Skeletal muscle satellite cell (primary cell): ENCODE results near the gene SEPTIN6.

Experiments used
- H3K27me3 ChIP-seq: 2 replicates; pipeline ENCODE4 v1.7.0; 2013; ENCODE audit warnings: low read length; ENCODE audit not compliant: control insufficient read depth, insufficient read depth
- H3K36me3 ChIP-seq: 2 replicates; pipeline ENCODE4 v1.7.0; 2013; ENCODE audit warnings: mild to moderate bottlenecking, control low read depth, low read length; ENCODE audit not compliant: insufficient read depth
- H3K4me1 ChIP-seq: 2 replicates; pipeline ENCODE4 v1.7.0; 2013; ENCODE audit warnings: low read length; ENCODE audit not compliant: control insufficient read depth, insufficient read depth
- H3K4me2 ChIP-seq: 2 replicates; pipeline ENCODE4 v1.7.0; 2013; ENCODE audit warnings: mild to moderate bottlenecking, low read length
- H3K4me3 ChIP-seq: 2 replicates; pipeline ENCODE4 v1.7.0; 2013; ENCODE audit warnings: low read length
- H3K9ac ChIP-seq: 2 replicates; pipeline ENCODE4 v1.7.0; 2013; ENCODE audit warnings: mild to moderate bottlenecking, low read depth, low read length, moderate library complexity
- H3K9me3 ChIP-seq: replicated peaks from 2 replicates; pipeline ENCODE4 v1.7.0; 2013; ENCODE audit warnings: mild to moderate bottlenecking, control low read depth, low read length

The SEPTIN6 gene

DNA sequence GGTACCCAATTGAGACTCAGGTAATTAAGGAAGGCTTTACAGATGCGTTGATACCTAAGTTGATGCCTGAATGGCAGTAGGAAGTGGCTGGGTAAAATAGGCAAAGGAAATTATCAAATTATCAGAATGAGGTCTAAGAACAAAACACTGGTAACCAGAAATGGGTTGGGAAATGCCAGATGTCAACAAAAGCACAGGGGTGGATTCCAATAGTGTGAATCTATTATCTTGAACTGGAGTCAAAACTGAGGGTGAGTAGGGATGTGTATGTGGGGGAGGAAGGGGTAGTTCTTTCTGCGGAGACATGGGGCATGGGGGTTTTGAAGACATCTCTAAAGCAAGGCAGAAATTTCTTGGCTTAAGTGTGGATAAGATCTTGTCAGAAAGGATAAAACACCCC is 16.0 kb upstream of the SEPTIN6 start:
- H3K4me1 ChIP-seq: no peaks in the 10 kb centered on the region
- no peak overlapping the region for H3K4me3 ChIP-seq
- no peak overlapping the region for H3K9ac ChIP-seq
- H3K9me3 ChIP-seq: no peaks in the 10 kb centered on the region
- H3K36me3 ChIP-seq: no peaks in the 10 kb centered on the region
- H3K27me3 ChIP-seq: no peaks in the 10 kb centered on the region
- H3K4me2 ChIP-seq: no peak overlapping the region

- H3K9ac ChIP-seq: no peak overlapping the region
- no peak overlapping the region for H3K4me2 ChIP-seq
- no peak overlapping the region for H3K4me3 ChIP-seq
- no peaks in the 10 kb centered on the region for H3K9me3 ChIP-seq
- H3K36me3 ChIP-seq: no peaks in the 10 kb centered on the region
- H3K27me3 ChIP-seq: no peaks in the 10 kb centered on the region
- no peaks in the 10 kb centered on the region for H3K4me1 ChIP-seq
Observed at GRCh38 chrX:119706616-119707015, 13.6 kb upstream of the SEPTIN6 start.

GRCh38 chrX:119698845-119699244 is 5.9 kb upstream of the SEPTIN6 start:
- Histone ChIP-seq H3K27me3 (peaks cover 3% of the 10 kb centered on the region), H3K9me3 (no peaks in the 10 kb centered on the region), H3K9ac (no peak overlapping the region), H3K36me3 (no peaks in the 10 kb centered on the region), H3K4me3 (no peak overlapping the region), H3K4me2 (no peak overlapping the region), H3K4me1 (no peaks in the 10 kb centered on the region)

DNA sequence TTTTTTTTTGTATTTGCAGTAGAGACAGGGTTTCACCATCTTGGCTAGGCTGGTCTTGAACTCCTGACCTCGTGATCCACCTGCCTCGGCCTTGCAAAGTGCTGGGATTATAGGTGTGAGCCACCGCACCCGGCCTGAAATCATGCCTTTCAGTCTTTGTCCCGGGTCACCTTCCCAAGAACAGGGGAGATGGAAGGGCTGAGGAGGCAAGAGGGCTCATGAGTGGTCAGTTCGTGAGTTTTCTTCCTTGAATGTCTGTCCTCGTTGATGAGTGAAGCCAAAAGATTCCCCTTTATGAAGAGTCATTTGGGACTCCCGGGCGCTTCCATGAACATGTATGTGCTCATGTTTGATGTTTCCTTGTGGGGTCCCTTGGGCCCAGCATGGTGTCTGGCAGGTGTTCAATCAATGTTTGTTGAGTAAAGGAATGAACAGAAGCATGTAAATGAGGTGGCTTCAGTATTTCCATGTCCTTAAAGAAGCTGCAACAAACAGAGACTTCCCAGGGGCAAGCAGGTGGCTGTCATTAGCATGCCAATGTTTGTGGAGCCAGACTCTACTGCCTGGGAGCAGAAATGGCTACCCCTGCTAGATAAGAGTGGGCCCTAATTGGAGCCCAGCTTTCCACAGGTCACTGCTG is 3.4 kb upstream of the SEPTIN6 start:
- no peaks in the 10 kb centered on the region for H3K4me1 ChIP-seq
- no peaks in the 10 kb centered on the region for H3K9me3 ChIP-seq

GRCh38 chrX:119695535-119696050 is 2.6 kb upstream of the SEPTIN6 start:
- H3K9ac ChIP-seq: no peak overlapping the region
- H3K4me1 ChIP-seq: no peaks in the 10 kb centered on the region
- H3K4me3 ChIP-seq: no peak overlapping the region

More for the DNA sequence above, 3.4 kb upstream of the SEPTIN6 start:
- Histone ChIP-seq H3K27me3 (peaks cover 3% of the 10 kb centered on the region), H3K4me2 (no peak overlapping the region), H3K9ac (no peak overlapping the region), H3K4me3 (no peak overlapping the region), H3K36me3 (no peaks in the 10 kb centered on the region)

DNA sequence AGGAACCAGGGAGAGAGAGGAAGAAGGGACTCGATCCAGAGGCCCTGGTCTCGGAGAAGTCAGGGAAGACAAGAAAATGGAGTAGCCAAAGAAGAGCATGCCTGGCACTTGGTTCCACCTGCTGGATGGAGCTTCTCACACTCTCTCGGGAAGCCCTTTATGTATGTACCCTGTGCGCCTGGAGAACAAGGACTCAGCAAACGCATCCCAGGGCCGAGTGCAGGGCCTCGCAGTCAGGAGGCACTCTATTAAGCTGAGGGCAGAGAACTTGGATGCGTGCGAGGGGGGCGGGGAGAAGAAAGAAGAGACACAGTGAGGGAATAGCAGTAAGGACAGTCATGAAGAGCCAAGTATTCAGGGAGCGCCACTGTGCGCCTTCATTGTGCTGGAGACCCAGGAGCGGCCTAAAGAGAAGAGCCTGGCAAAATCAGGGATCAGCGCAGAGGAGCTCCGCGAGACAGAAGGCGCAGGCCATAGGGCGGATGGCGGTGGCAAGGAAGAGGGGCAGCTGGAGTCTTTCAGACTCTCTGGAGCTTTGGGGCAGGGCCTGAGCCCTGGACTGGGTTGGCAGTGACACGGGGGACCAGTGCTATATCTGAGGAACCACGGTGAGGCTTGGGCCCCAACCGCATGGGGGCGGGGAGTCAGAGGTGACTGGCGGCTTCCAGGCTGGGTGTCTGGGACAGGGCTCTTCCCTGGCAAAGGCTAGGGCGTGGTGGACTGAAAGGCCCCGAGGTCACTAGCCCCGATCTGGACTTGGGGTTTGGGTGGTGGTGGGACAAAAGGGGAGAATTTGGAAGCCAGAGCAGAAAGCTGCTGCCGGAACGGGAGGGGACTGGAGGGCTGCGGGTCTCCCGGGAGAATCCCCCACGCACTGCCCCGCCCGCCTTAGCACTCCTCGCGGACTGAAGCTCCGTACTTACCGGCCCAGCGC is 1.9 kb upstream of the SEPTIN6 start:
- Histone ChIP-seq H3K4me2 (no peak overlapping the region), H3K4me1 (no peaks in the 10 kb centered on the region), H3K4me3 (no peak overlapping the region), H3K9ac (no peak overlapping the region), H3K27me3 (peaks cover 3% of the 10 kb centered on the region), H3K36me3 (no peaks in the 10 kb centered on the region), H3K9me3 (no peaks in the 10 kb centered on the region)

More at GRCh38 chrX:119695535-119696050, 2.6 kb upstream of the SEPTIN6 start:
- Histone ChIP-seq H3K4me2 (no peak overlapping the region), H3K36me3 (no peaks in the 10 kb centered on the region), H3K9me3 (no peaks in the 10 kb centered on the region), H3K27me3 (peaks cover 3% of the 10 kb centered on the region)

DNA sequence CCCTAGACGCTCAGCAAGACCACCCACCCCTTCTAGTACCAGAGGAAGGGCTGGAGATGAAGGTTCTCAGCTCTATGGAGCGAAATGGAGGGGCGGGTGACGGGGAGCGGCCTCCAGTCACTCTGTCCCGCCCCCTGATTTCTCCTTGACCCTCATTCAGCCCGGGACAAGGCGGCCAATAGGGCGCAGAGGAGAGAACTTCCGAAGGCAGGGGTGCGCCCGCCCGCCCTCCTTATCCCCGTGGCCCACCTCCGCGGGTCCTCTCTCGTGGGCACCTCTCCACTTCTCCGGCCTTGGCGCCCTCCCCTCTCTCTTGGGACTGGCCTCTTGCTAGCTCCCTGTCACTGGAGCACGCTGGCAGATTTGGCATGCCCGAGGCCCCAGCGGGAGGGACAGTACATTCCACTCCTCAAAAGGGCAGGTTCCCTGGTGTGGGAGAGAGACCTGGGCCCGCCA is 1.1 kb upstream of the SEPTIN6 start:
- H3K9me3 ChIP-seq: no peaks in the 10 kb centered on the region
- H3K4me1 ChIP-seq: no peaks in the 10 kb centered on the region
- H3K4me2 ChIP-seq: no peak overlapping the region
- peaks cover 3% of the 10 kb centered on the region for H3K27me3 ChIP-seq
- H3K4me3 ChIP-seq: no peak overlapping the region
- no peak overlapping the region for H3K9ac ChIP-seq
- H3K36me3 ChIP-seq: no peaks in the 10 kb centered on the region

DNA sequence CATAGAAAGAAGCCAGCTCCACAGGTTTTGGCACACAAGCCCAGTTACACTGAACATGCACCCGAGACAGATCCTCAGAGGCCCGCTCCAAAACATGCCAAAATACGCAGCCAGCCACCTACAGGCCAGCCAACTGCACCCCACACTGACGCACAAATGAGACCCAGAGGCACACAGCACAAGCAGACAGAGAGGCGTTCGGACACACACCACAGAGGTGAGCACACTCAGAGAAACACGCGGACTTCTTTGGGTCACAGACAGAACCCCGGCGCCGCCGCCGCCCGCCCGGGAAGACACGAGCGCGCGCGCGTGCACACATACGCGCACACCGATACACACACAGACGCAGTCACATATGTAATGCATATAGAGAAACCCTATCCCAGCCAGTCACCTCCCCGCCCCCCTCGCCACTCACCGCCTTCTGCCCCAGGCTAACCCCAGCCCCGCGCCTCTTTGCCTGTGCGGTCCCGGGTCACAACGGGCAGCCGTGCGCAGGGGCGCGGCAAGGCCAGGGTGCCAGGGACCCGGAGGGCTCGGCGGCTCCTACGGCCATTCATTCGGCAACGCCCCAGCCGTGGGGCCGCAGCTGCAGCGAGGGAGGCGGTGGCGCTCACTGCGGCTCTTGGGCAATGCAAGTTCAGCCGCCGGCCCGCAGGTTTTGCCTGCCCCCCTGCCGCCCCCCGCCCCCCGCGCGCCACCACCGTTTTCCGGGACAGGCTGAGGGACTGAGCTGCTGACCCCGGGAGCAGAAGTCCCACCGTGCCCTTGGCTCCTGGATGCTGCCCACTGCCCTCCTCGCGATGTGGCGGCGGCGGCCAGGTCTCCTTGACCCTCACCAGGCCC is 553 bp downstream of the SEPTIN6 start:
- peak overlapping the region; percentile 54 for H3K9ac ChIP-seq
- no peaks in the 10 kb centered on the region for H3K9me3 ChIP-seq
- H3K4me2 ChIP-seq: peak overlapping the region; percentile 75
- H3K4me1 ChIP-seq: no peaks in the 10 kb centered on the region
- peaks cover 3% of the 10 kb centered on the region for H3K27me3 ChIP-seq
- H3K36me3 ChIP-seq: no peaks in the 10 kb centered on the region
- H3K4me3 ChIP-seq: peak overlapping the region; percentile 74

DNA sequence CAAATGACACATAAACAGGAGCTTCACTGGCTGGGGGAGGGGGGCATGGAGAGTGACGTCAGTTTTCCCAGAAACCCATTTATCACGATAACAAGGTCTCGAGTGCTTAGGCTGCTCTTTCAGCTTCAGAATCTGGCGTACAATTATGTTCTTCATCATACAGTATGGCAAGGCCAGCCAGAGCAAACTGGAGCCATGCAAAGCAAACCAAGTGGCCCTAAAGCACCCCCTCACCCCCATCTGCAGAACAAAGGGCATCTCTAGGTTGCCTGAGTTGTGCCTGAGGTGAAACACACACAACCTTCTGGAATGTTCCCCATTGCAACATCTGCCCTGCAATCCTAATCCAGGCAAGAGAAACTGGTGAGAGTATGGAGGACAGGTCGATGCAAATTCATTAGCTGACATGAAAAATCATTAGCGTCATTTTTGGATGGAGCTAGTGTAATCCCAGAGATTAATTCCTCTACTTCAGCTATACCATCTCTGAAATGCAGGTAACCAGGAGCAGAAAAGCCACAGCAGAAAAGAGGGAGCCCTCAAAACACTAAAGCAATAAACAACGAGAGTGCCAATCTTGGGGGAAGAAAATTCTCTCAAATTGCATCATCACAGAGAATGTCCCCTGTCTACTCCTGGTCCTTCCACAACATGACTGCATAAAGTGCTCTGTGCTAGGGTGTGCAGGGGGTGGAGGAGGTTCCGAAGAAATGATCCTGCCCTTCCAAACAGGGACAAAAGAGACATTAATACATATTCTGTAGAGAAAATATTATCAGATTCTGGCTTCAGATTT is 1.8 kb downstream of the SEPTIN6 start:
- Histone ChIP-seq H3K4me2 (no peak overlapping the region), H3K9me3 (no peaks in the 10 kb centered on the region), H3K4me1 (no peaks in the 10 kb centered on the region), H3K9ac (no peak overlapping the region), H3K27me3 (no peaks in the 10 kb centered on the region), H3K4me3 (no peak overlapping the region), H3K36me3 (no peaks in the 10 kb centered on the region)

DNA sequence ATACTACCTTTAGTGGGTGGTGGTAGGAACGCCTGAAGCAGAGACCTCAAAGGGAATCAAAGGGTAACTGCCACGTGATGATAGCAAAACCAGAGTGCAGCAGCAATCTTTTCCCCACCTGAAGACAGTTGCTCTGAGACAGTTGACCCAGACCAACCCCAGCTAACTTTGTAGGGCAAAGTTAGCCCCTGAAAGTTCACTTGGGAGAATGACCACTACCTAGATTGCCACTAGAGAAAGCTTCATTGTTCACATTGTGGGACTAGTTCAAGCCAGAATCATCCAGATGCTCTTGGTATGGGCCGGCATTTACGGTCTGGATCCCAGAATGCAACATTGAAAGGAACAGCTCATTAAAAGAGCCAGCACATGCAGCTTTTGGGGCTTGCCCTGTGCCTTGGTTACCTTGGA is 4.1 kb downstream of the SEPTIN6 start:
- Histone ChIP-seq H3K4me2 (no peak overlapping the region), H3K4me1 (no peaks in the 10 kb centered on the region), H3K4me3 (no peak overlapping the region), H3K9me3 (no peaks in the 10 kb centered on the region), H3K27me3 (no peaks in the 10 kb centered on the region), H3K9ac (no peak overlapping the region), H3K36me3 (no peaks in the 10 kb centered on the region)
